ENCODE results near the gene CAMKK2.

Gene CAMKK2

GRCh38 chr12:121189131-121189530, 107.4 kb downstream of the CAMKK2 start:
- DNase-seq = no peak

- no peak for DNase-seq
Measured at GRCh38 chr12:121188227-121188626, 108.3 kb downstream of the CAMKK2 start.

All from NCI-H1105 (cell line).